Measurements from ENCODE around the gene ATP5PO. TPM values are rescaled to one million over a fixed set of nuclear protein-coding genes. Genes with fewer than 3 reads are reported as not detected.

The ATP5PO gene, protein sequence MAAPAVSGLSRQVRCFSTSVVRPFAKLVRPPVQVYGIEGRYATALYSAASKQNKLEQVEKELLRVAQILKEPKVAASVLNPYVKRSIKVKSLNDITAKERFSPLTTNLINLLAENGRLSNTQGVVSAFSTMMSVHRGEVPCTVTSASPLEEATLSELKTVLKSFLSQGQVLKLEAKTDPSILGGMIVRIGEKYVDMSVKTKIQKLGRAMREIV
- 100 to 1,000 TPM; 167 TPM for total RNA-seq

DNA sequence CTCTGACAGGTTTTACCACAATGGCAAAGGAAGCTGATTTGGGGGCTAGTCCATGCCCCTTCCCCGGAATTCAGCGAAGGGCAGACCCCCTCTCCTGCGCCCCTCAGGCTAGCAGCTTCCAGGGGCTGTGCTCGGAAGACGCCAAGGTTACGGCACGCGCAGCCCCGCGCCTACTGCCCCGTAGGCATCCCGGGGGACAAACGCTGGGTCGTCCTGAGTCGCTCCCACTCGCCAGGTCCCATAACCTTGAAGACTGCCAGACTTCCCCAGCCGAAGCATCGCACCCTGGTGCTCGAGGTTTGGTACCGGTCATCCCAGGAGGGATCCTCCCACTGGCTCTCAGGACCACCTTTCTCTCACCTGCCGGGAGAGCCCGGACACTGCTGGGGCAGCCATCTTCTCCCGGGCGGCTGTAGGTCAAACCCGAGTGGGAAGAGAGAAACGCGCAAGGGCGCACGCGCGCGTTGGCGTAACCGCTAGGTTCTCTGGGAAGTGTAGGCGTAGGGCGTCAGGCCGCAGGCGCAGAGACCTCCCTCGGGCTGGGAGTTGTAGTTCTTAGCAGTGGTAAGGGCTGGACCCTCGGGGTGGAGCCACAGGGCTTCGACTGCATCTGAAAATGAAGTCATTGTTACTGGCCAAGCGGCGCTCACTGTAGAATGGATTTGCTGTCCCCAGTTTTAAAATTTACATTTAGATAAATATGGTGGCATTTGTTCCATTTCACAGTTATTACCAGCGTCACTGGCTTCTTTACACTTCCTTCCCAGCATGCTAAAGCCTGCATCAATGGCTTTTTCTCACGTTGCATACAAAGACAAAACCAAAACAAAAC, at the start of gene ATP5PO:
TSS of gene ATP5PO (minus strand) at position 437 of the 832 bp plus-strand sequence. CDS start at position 396, 41 bp downstream.
- POLR2A ChIA-PET = interaction anchor here (0.5 to 1.3 kb wide), 3 partner anchors 9 to 599 kb away, joined by 3 read pairs; no protein-coding TSS in a partner anchor
- no peaks in the 10 kb centered on the region for H3K9me3 Mint-ChIP-seq
- peak; percentile 94 for DNase-seq
- H3K27me3 Mint-ChIP-seq = no peaks in the 10 kb centered on the region
- peak; percentile 100 for ATAC-seq (ENCODE audit: low read depth)
- peak within 1 kb of the TSS; percentile 94 for H3K27ac Mint-ChIP-seq
- peaks cover 8% of the 10 kb centered on the region for H3K36me3 Mint-ChIP-seq
- peaks cover 26% of the 10 kb centered on the region for H3K4me1 Mint-ChIP-seq
- H3K4me3 Mint-ChIP-seq = peak within 1 kb of the TSS; percentile 91

DNA sequence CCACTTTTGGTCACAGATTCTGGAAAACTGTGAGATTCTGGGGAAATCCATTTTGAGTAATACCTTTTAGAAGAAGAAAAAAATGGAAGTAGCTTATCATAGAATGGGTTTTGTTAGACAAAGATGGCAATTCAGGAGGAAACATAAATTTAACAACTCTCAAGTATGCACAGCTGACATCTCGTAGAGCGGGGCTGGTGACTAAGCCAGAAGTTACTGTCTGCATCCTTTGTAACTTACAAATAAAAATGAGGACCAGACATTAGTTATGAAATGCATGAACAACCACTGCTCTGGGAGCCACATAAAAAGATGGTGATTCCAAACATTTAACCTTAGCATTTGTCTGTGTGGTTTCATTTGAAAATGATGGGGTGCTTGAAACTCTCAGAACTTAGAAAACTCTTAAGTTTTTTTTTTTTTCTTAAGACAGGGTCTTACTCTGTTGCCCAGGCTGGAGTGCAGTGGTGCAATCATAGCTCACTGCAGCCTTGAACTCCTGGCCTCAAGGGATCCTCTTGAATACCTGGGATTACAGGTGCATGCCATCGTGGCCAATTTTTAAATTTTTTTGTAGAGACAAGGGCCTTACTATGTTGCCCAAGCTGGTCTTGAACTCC, 49.2 kb upstream of the ATP5PO start:
- no peak for DNase-seq
- POLR2A ChIA-PET = interaction anchor here (3.1 kb wide), 1 partner anchor 15 kb away, joined by 10 read pairs; no protein-coding TSS in a partner anchor
- no peak overlapping the region for H3K27ac Mint-ChIP-seq
- peaks cover 8% of the 10 kb centered on the region for H3K4me1 Mint-ChIP-seq
- H3K27me3 Mint-ChIP-seq = no peaks in the 10 kb centered on the region
- no peak overlapping the region for H3K4me3 Mint-ChIP-seq
- no peak for ATAC-seq (ENCODE audit: low read depth)
- peaks cover 54% of the 10 kb centered on the region for H3K36me3 Mint-ChIP-seq
- H3K9me3 Mint-ChIP-seq = peaks cover 3% of the 10 kb centered on the region

DNA sequence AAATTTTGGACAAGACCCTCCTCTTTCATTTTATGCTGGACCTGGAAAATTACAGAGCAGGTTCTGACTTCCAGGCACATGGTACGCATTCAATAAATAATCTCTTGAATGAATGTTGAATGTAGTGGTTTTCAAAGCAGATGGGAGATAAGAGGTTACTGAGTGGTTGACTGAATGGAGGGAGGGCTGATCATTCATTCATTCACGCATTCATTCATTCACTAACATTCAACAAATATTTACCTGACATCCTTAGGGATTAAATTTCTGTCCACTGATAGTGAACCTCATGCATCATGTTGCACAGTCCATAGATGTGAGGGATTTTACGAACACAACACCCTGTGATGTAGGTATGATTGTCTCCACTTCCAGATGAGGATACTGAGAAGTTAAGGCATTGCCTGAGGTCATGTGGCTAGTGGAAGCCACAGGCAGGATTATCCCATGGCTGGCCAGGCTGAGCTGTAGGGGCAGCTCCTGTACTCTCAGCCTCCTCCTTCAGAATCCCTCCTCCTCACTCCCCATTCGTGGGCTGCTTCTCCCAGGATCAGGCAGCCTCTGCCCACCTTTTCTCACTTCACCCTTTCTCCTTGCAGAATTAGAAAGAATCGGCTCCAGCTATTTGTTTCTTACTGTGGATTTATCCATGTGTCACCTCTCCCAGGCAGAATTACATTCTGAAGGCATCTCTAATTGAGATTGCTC, 48.4 kb upstream of the ATP5PO start:
- H3K4me3 Mint-ChIP-seq = no peak overlapping the region
- H3K4me1 Mint-ChIP-seq = peaks cover 7% of the 10 kb centered on the region
- no peaks in the 10 kb centered on the region for H3K27me3 Mint-ChIP-seq
- ATAC-seq (ENCODE audit: low read depth) = no peak
- peaks cover 54% of the 10 kb centered on the region for H3K36me3 Mint-ChIP-seq
- peaks cover 7% of the 10 kb centered on the region for H3K9me3 Mint-ChIP-seq
- no peak for DNase-seq
- no peak overlapping the region for H3K27ac Mint-ChIP-seq
- POLR2A ChIA-PET = interaction anchor here (3.1 kb wide), 1 partner anchor 15 kb away, joined by 10 read pairs; no protein-coding TSS in a partner anchor

DNA sequence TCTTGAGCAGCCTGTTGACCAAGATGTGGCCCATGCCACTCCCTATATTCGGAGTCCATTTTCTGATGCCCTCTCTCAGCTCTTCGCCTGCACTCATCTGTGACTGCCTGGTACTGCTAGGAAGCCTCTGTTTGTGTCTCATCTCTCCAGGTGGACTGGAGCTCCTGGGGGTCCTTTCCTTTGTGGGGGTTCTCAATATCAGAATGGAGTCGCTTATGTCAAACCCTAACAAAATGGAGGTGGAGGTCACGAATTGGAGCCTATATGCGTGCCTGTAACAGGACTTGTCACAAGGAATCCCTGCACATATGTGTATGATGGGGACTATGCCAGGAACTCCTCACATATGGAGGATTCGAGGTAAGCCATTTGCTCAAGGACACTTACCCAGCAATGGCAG, 46.7 kb upstream of the ATP5PO start:
- no peak overlapping the region for H3K4me3 Mint-ChIP-seq
- no peak overlapping the region for H3K27ac Mint-ChIP-seq
- H3K36me3 Mint-ChIP-seq = peaks cover 62% of the 10 kb centered on the region
- peaks cover 10% of the 10 kb centered on the region for H3K9me3 Mint-ChIP-seq
- H3K27me3 Mint-ChIP-seq = no peaks in the 10 kb centered on the region
- no peak for DNase-seq
- ATAC-seq (ENCODE audit: low read depth) = no peak
- peaks cover 9% of the 10 kb centered on the region for H3K4me1 Mint-ChIP-seq
- POLR2A ChIA-PET = interaction anchor here (3.1 kb wide), 1 partner anchor 13 kb away, joined by 10 read pairs; no protein-coding TSS in a partner anchor

DNA sequence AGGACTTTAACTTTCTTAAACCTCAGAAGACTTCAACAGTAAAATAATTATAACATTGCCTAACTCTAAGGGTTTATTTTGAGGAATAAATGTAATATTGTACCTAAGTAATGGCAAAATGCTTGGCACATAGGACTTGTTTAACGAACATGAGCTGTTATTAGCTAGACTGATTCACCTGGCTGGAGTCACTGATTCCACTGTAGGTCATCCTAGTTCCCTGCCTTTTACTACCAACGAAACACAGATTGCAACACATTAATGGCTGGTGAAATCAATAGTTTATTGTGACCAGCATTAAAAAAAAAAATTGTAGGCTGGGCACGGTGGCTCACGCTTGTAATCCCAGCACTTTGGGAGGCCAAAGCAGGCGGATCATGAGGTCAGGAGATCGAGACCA, 45.5 kb upstream of the ATP5PO start:
- ATAC-seq (ENCODE audit: low read depth) (no peak), DNase-seq (no peak)
- H3K9me3 Mint-ChIP-seq = peaks cover 11% of the 10 kb centered on the region
- POLR2A ChIA-PET = no interaction called here
- no peaks in the 10 kb centered on the region for H3K27me3 Mint-ChIP-seq
- H3K4me1 Mint-ChIP-seq = peaks cover 13% of the 10 kb centered on the region
- H3K4me3 Mint-ChIP-seq = no peak overlapping the region
- peaks cover 64% of the 10 kb centered on the region for H3K36me3 Mint-ChIP-seq
- H3K27ac Mint-ChIP-seq = no peak overlapping the region

DNA sequence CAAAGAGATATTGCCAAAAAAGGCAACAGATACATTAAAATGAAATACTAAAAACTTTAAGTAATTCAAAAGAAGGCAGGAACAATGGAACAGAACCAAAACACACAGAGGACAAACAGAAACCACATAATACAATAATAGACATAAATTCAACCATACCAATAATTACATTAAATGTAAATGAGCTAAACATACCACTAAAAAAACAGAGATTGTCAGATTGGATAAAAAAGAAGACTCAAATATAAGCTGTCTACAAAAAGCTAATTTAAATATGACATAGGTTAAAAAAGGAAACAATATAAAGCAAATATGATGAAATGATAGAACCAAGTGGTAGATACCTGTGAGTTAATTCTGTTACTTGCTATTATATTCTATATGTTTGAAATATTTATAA, 44.1 kb upstream of the ATP5PO start:
- DNase-seq (no peak), ATAC-seq (ENCODE audit: low read depth) (no peak)
- peaks cover 11% of the 10 kb centered on the region for H3K9me3 Mint-ChIP-seq
- H3K27me3 Mint-ChIP-seq = no peaks in the 10 kb centered on the region
- H3K27ac Mint-ChIP-seq = no peak overlapping the region
- no peak overlapping the region for H3K4me3 Mint-ChIP-seq
- peaks cover 18% of the 10 kb centered on the region for H3K4me1 Mint-ChIP-seq
- H3K36me3 Mint-ChIP-seq = peaks cover 67% of the 10 kb centered on the region
- POLR2A ChIA-PET = interaction anchor here (0.9 to 1.8 kb wide), 3 partner anchors 10 to 14 kb away, joined by 3 to 6 read pairs (median 4); no protein-coding TSS in a partner anchor

DNA sequence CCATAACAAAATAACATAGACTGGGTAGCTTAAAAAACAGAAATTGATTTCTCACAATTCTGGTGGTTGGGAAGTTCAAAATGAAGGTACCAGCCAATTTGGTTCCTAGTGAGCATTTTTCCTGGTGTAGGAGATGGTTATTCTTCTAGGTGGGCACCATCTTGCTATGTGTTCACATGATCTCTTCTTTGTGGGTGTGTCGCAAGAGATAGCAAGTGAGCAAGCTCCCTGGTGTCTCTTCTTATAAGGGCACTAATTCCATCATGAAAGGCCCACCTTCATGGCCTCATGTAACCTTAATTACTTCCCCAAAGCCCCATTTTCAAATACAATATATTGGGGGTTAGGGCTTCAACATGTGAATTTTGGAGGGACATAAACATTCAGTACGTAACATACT, 38.8 kb upstream of the ATP5PO start:
- no peak for DNase-seq
- ATAC-seq (ENCODE audit: low read depth) = no peak
- no peak overlapping the region for H3K27ac Mint-ChIP-seq

DNA sequence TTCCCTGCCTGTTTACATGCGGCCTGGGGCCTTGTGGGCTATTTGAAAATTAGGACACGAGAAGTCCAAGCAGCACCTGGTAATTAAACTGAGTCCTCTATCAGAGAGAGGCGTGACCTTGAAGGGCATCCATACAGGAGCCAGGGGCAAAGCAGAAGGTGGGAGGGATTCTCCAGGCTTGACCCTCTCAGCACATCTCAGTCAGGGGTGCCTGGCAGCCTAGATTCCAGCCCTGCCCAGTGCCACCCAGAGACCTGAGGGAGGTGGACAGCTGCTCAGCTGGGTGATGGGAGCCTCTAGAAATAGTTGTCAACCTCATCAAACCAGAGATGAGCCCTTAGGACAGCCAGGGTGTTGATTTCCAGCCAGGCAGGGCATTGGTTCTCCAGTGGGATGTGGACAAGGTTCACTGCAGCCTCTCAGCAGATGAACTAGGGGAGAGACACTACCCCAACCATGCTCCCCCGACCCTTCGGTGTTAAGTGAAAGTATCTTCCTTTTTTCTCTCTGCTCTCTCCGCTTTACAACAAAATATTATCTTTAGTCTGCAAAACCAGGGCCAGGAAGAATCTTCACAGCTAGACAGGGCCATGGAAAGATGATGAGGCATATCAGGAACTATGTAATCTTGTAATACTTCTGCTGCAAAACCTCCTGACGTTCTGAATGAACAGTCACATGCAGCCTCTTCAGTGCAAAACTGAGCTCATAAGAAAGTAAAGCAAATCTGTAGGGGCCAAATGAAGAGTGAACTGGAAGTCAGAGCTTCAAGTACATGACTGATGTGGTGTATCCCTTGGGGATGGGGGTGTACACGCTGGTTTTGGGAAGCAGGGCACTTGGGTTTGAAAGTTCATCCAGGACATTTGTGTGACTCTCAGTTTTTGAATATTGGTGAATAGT, 35.9 kb upstream of the ATP5PO start:
- peak overlapping the region; percentile 84 for H3K27ac Mint-ChIP-seq
- DNase-seq (no peak), ATAC-seq (ENCODE audit: low read depth) (no peak)
- no peaks in the 10 kb centered on the region for H3K9me3 Mint-ChIP-seq
- H3K36me3 Mint-ChIP-seq = peaks cover 28% of the 10 kb centered on the region
- peaks cover 56% of the 10 kb centered on the region for H3K4me1 Mint-ChIP-seq
- peak overlapping the region; percentile 70 for H3K4me3 Mint-ChIP-seq
- H3K27me3 Mint-ChIP-seq = no peaks in the 10 kb centered on the region
- POLR2A ChIA-PET = interaction anchor here (1.0 to 1.9 kb wide), 3 partner anchors 17 to 247 kb away, joined by 3 to 6 read pairs (median 4); no protein-coding TSS in a partner anchor

More for the DNA sequence above, 38.8 kb upstream of the ATP5PO start:
- H3K27me3 Mint-ChIP-seq = no peaks in the 10 kb centered on the region
- POLR2A ChIA-PET = no interaction called here
- no peak overlapping the region for H3K4me3 Mint-ChIP-seq
- peaks cover 48% of the 10 kb centered on the region for H3K36me3 Mint-ChIP-seq
- peaks cover 40% of the 10 kb centered on the region for H3K4me1 Mint-ChIP-seq
- peaks cover 7% of the 10 kb centered on the region for H3K9me3 Mint-ChIP-seq

DNA sequence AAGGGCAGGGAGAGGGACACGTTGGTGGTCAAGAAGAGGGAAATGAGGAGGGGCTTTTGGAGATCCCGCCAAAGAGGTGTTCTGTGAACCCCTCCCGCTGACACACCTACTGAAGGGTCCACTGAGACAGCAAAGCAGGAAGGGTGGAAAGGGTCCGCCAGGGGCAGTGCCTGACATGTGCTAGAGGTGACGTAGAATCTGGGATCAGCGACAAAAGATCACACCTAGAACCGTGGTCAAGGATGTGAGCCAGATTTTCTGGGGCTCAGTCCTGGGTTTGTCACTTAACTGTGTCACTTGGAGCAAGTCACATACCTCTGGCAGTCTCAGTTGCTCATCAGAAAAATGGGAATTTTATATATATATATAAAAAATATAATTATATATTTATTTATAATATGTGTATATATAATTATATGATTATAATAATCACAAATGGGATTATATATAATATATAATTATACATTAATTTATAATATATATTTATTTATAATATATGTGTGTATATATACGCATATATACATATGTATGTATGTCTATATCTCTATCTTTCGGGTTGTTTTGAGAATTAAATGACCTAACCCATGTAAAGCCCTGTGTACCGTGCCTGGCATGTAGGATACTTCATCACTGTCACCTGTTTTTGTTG, 35.0 kb upstream of the ATP5PO start:
- ATAC-seq (ENCODE audit: low read depth) = no peak
- Mint-ChIP-seq H3K27ac (peak overlapping the region; percentile 98), H3K27me3 (no peaks in the 10 kb centered on the region), H3K4me1 (peaks cover 61% of the 10 kb centered on the region), H3K4me3 (peak overlapping the region; percentile 76), H3K36me3 (peaks cover 26% of the 10 kb centered on the region), H3K9me3 (no peaks in the 10 kb centered on the region)
- POLR2A ChIA-PET = interaction anchor here (0.7 to 4.1 kb wide), 11 partner anchors 13 to 204 kb away, joined by 3 to 121 read pairs (median 18); partner anchors contain the start of genes MRPS6 and SLC5A3
- DNase-seq = no peak

DNA sequence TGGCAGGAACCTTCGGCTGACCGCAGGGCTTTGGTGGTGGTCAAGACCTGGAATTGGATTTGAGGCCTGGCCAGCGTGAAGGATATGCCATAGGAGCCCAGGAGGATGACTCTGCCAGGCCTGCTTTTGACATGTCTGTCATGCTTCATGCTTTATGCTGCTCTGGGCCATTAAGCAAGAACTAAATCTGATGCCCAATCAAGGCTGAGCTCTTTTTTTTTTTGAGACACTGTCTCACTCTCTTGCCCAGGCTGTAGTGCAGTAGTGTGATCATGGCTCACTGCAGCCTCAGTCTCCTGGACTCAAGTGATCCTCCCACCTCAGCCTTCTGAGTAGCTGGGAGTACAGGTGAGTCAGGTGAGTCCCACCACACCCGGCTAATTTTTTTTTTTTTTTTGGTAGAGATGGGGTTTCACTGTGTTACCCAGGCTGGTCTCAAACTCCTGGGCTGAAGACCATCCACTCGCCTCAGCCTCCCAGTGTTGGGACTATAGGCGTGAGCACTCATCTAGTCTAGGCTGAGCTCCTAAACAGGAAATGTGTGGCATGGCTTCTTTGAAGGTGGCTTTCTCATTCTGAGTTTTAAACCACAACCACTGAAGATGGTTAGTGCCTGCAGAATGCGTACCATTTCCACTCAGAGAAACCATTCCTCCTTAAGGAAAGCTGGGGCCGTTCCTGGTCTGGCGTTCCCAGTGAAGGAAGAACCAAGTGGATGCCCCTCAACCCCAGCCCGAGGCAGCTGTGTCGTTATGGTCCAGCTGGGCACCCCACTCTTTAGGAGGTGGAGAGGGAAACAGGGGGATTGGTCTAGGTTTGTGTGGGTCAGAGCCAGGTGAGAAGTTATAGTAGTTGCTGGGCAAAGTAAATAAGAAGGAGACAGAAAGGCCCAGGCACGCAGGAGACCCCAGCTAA, 34.2 kb upstream of the ATP5PO start:
- no peaks in the 10 kb centered on the region for H3K27me3 Mint-ChIP-seq
- POLR2A ChIA-PET = interaction anchor here (0.7 to 4.1 kb wide), 19 partner anchors 10 to 538 kb away, joined by 3 to 121 read pairs (median 9); partner anchors contain the start of genes MRPS6 and SLC5A3
- peaks cover under 1% of the 10 kb centered on the region for H3K9me3 Mint-ChIP-seq
- H3K27ac Mint-ChIP-seq = peak overlapping the region; percentile 98
- DNase-seq (peak; percentile 63), ATAC-seq (ENCODE audit: low read depth) (peak; percentile 42)
- peaks cover 29% of the 10 kb centered on the region for H3K36me3 Mint-ChIP-seq
- peak overlapping the region; percentile 76 for H3K4me3 Mint-ChIP-seq
- H3K4me1 Mint-ChIP-seq = peaks cover 60% of the 10 kb centered on the region
